Activated CD4-positive, alpha-beta T cell treated with anti-CD3 and anti-CD28 coated beads, Interleukin-2, amount 10 ng/mL, durations not matched to agents 24 days and 14 days (primary cell): Measurements from ENCODE around the gene CP. TPM values are rescaled to one million over a fixed set of nuclear protein-coding genes. Genes with fewer than 3 reads are reported as not detected.
A peak's percentile ranks its signal among the peaks of the same experiment; 100 is the strongest.

Source experiments
- DNase-seq: peaks from one replicate; pipeline ENCODE4 v3.0.0; 2022
- H3K27ac Mint-ChIP-seq: one replicate; pipeline ENCODE4 v1.8.0; 2022; ENCODE audit warnings: mild to moderate bottlenecking, mixed read lengths
- H3K27me3 Mint-ChIP-seq: one replicate; pipeline ENCODE4 v1.8.0; 2022; ENCODE audit warnings: mixed read lengths
- H3K36me3 Mint-ChIP-seq: one replicate; pipeline ENCODE4 v1.8.0; 2022; ENCODE audit warnings: low read depth, mild to moderate bottlenecking, mixed read lengths
- H3K4me1 Mint-ChIP-seq: one replicate; pipeline ENCODE4 v1.8.0; 2021; ENCODE audit warnings: mixed read lengths
- H3K4me3 Mint-ChIP-seq: one replicate; pipeline ENCODE4 v1.8.0; 2022; ENCODE audit warnings: mild to moderate bottlenecking, moderate library complexity, mixed read lengths
- H3K9me3 Mint-ChIP-seq: one replicate; pipeline ENCODE4 v1.8.0; 2021; ENCODE audit warnings: mixed read lengths
- intact Hi-C: fragments of 100-400 bp; cut with micrococcal nuclease; formaldehyde crosslinking; loops from one replicate; pipeline ENCODE4 v1.15.1; 2023
- total RNA-seq: library from RNA; stranded (reverse); gene quantifications from 2 replicates; pipeline ENCODE4 v1.2.3, GENCODE V29; 2022

The CP gene
- total RNA-seq, 1 donor from 2014 or later = not detected

GRCh38 chr3:149150436-149150835 is 71.2 kb downstream of the CP start:
- Mint-ChIP-seq H3K9me3 (no peaks in the 10 kb centered on the region), H3K4me3 (no peak overlapping the region), H3K36me3 (peaks cover 36% of the 10 kb centered on the region), H3K27ac (no peak overlapping the region), H3K27me3 (no peaks in the 10 kb centered on the region), H3K4me1 (peaks cover 18% of the 10 kb centered on the region)
- no peak for DNase-seq
- intact Hi-C loops = no loop called here

GRCh38 chr3:149145974-149146373 is 75.7 kb downstream of the CP start:
- intact Hi-C loops = no loop called here
- H3K27ac Mint-ChIP-seq = no peak overlapping the region
- H3K27me3 Mint-ChIP-seq = no peaks in the 10 kb centered on the region
- H3K4me3 Mint-ChIP-seq = no peak overlapping the region
- peaks cover 7% of the 10 kb centered on the region for H3K4me1 Mint-ChIP-seq
- DNase-seq = no peak
- H3K9me3 Mint-ChIP-seq = no peaks in the 10 kb centered on the region
- peaks cover 40% of the 10 kb centered on the region for H3K36me3 Mint-ChIP-seq

- peaks cover 7% of the 10 kb centered on the region for H3K4me1 Mint-ChIP-seq
- H3K4me3 Mint-ChIP-seq = no peak overlapping the region
- no peaks in the 10 kb centered on the region for H3K27me3 Mint-ChIP-seq
- no peaks in the 10 kb centered on the region for H3K9me3 Mint-ChIP-seq
- peaks cover 37% of the 10 kb centered on the region for H3K36me3 Mint-ChIP-seq
- intact Hi-C loops = no loop called here
- DNase-seq = no peak
- no peak overlapping the region for H3K27ac Mint-ChIP-seq
These were observed 76.3 kb downstream of the CP start for GRCh38 chr3:149145356-149145755.

- Mint-ChIP-seq H3K4me1 (peaks cover 7% of the 10 kb centered on the region), H3K36me3 (peaks cover 28% of the 10 kb centered on the region), H3K4me3 (no peak overlapping the region), H3K27me3 (no peaks in the 10 kb centered on the region), H3K27ac (no peak overlapping the region), H3K9me3 (no peaks in the 10 kb centered on the region)
- intact Hi-C loops = no loop called here
- no peak for DNase-seq
These were observed 78.9 kb downstream of the CP start for GRCh38 chr3:149142682-149143081.

- Mint-ChIP-seq H3K36me3 (peaks cover 18% of the 10 kb centered on the region), H3K4me3 (no peak overlapping the region), H3K4me1 (peaks cover 27% of the 10 kb centered on the region), H3K9me3 (no peaks in the 10 kb centered on the region), H3K27me3 (no peaks in the 10 kb centered on the region), H3K27ac (no peak overlapping the region)
- intact Hi-C loops = no loop called here
- peak; percentile 34 for DNase-seq
These were observed 87.1 kb downstream of the CP start for GRCh38 chr3:149134575-149134974.

- DNase-seq = no peak
- H3K36me3 Mint-ChIP-seq = peaks cover 17% of the 10 kb centered on the region
- no peak overlapping the region for H3K27ac Mint-ChIP-seq
- H3K9me3 Mint-ChIP-seq = no peaks in the 10 kb centered on the region
- H3K4me1 Mint-ChIP-seq = peaks cover 35% of the 10 kb centered on the region
- H3K27me3 Mint-ChIP-seq = peaks cover 6% of the 10 kb centered on the region
- intact Hi-C loops = no loop called here
- H3K4me3 Mint-ChIP-seq = peak overlapping the region; percentile 89
These were observed 90.0 kb downstream of the CP start for GRCh38 chr3:149131589-149131988.

- Mint-ChIP-seq H3K4me1 (peaks cover 35% of the 10 kb centered on the region), H3K9me3 (no peaks in the 10 kb centered on the region), H3K36me3 (peaks cover 13% of the 10 kb centered on the region), H3K27ac (peak within 1 kb of the TSS; percentile 79), H3K4me3 (peak within 1 kb of the TSS; percentile 89), H3K27me3 (peaks cover 15% of the 10 kb centered on the region)
- intact Hi-C loops = loop anchor here (1.0 to 5.0 kb wide), 8 partner anchors 9 to 683 kb away; partner anchors contain the start of genes GYG1, HLTF and RNF13
- DNase-seq = peak; percentile 96
These were observed 92.1 kb downstream of the CP start, which contains the start of gene HPS3 for GRCh38 chr3:149129326-149130205. Gene HPS3, plus strand, starts transcription at chr3:149129638. Its CDS starts 86 bp downstream, at chr3:149129724.

GRCh38 chr3:149128821-149129220 is 92.8 kb downstream of the CP start:
- no peaks in the 10 kb centered on the region for H3K9me3 Mint-ChIP-seq
- peaks cover 35% of the 10 kb centered on the region for H3K4me1 Mint-ChIP-seq
- peaks cover 21% of the 10 kb centered on the region for H3K27me3 Mint-ChIP-seq
- DNase-seq = no peak
- H3K36me3 Mint-ChIP-seq = peaks cover 10% of the 10 kb centered on the region
- intact Hi-C loops = loop anchor here (1.0 to 5.0 kb wide), 8 partner anchors 9 to 683 kb away; partner anchors contain the start of genes GYG1, HLTF and RNF13
- H3K4me3 Mint-ChIP-seq = peak overlapping the region; percentile 89
- peak overlapping the region; percentile 79 for H3K27ac Mint-ChIP-seq

- intact Hi-C loops = loop anchor here (5.0 kb wide), 2 partner anchors 166 to 229 kb away; no protein-coding TSS in a partner anchor
- peaks cover 18% of the 10 kb centered on the region for H3K27me3 Mint-ChIP-seq
These were observed 98.7 kb downstream of the CP start for GRCh38 chr3:149122721-149123578.

More at GRCh38 chr3:149122721-149123578, 98.7 kb downstream of the CP start:
- Mint-ChIP-seq H3K27ac (no peak overlapping the region), H3K36me3 (no peaks in the 10 kb centered on the region), H3K4me1 (peaks cover 3% of the 10 kb centered on the region), H3K9me3 (no peaks in the 10 kb centered on the region), H3K4me3 (no peak overlapping the region)
- DNase-seq = no peak

Other genes with a start within 250 kb of the CP start
- 27.4 and 28.0 TPM in 2 replicates for gene GYG1, start 230.3 kb downstream of the CP start, total RNA-seq
- 18.9 and 19.6 TPM in 2 replicates for gene HLTF, start 135.3 kb downstream of the CP start, total RNA-seq
- 15.3 and 17.4 TPM in 2 replicates for gene HPS3, start 92.2 kb downstream of the CP start, total RNA-seq
- gene TM4SF18, start 111.8 kb upstream of the CP start, total RNA-seq = not detected in 2 replicates
- 0.26 and 0.28 TPM in 2 replicates for gene TM4SF1, start 155.8 kb upstream of the CP start, total RNA-seq